Naive thymus-derived CD8-positive, alpha-beta T cell (primary cell): ENCODE data around the gene RNF17. TPM values are rescaled to one million over a fixed set of nuclear protein-coding genes. Genes with fewer than 3 reads are reported as not detected.
A peak's percentile ranks its signal among the peaks of the same experiment; 100 is the strongest.

Source experiments
- ATAC-seq, 2 donors: fragments of 150-1000 bp; cut with Tn5 transposase in 1 of 2; sonication (Bioruptor Pico), chemical (Tn5 transposase) in 1 of 2; 1 replicate in 1 of 2; 2 replicates in 1 of 2; pipeline ENCODE4 v1.10.0; 2021; ENCODE audit warnings: mild to moderate bottlenecking in 2 of 2, moderate library complexity in 2 of 2
- POLR2A ChIA-PET: fragments of 350-600 bp; sonication (Branson Sonifier 250); formaldehyde crosslinking; loops from one replicate; lab custom pipeline; 2021; ENCODE audit warnings: antibody characterized with exemption; lab: Charles Lee
- DNase-seq, 10 donors: peaks; one replicate each; pipeline versions ENCODE4 v3.0.0 to v3.0.0-alpha.2; 2020 to 2022
- H3K27ac Mint-ChIP-seq, 10 donors: one replicate each; pipeline ENCODE4 v1.8.0; 2020 to 2022; ENCODE audit warnings: mild to moderate bottlenecking in 10 of 10, mixed read lengths in 10 of 10, moderate library complexity in 4 of 10, inconsistent platforms in 1 of 10
- H3K27me3 Mint-ChIP-seq, 5 donors: one replicate each; pipeline ENCODE4 v1.8.0; 2021 to 2022; ENCODE audit warnings: mixed read lengths in 5 of 5
- H3K36me3 Mint-ChIP-seq, 3 donors: one replicate each; pipeline ENCODE4 v1.8.0; 2020 to 2022; ENCODE audit warnings: mixed read lengths in 3 of 3, mild to moderate bottlenecking in 2 of 3, inconsistent platforms in 1 of 3
- H3K4me1 Mint-ChIP-seq, 4 donors: one replicate each; pipeline ENCODE4 v1.8.0; 2021 to 2022; ENCODE audit warnings: mixed read lengths in 4 of 4
- H3K4me3 Mint-ChIP-seq, 10 donors: one replicate each; pipeline ENCODE4 v1.8.0; 2020 to 2022; ENCODE audit warnings: mild to moderate bottlenecking in 10 of 10, mixed read lengths in 10 of 10, moderate library complexity in 6 of 10, inconsistent platforms in 1 of 10
- H3K9me3 Mint-ChIP-seq, 9 donors: one replicate each; pipeline ENCODE4 v1.8.0; 2020 to 2022; ENCODE audit warnings: mixed read lengths in 9 of 9, mild to moderate bottlenecking in 3 of 9, inconsistent platforms in 1 of 9, moderate library complexity in 1 of 9
- polyA plus RNA-seq, 3 donors: library from polyadenylated mRNA; unstranded; fragments of 300-500 nt; fragmentation: Illumina TruSeq; gene quantifications; one replicate each; pipeline ENCODE4 v1.2.3, GENCODE V29; 2021
- total RNA-seq, 8 experiments: library from RNA in 2 of 8; stranded (reverse) in 2 of 8; gene quantifications; one replicate each; pipeline ENCODE4 v1.2.3 and lab custom pipeline; 2021 to 2026

RNF17 gene
- total and polyA plus RNA-seq, 5 experiments from 2014 or later: 0.64 TPM; not detected in 4

DNA sequence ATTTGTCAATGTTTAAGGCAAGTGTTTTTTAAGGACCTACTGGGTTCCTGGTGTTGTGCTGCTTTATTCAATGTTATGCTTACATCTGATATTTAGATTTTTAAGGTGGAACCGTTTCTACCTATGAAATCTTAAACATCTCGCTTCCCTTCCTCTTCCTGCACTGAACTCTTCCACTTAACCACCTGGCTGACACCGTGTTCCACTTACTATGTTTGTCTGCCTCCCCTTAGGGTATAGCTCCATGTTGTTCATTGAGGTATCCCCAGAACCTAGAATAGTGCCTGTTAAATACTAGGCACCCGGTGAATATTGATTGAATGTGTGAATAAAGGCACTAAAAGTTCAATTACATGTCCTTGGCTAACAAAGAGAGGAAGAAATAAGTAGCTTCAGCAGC is 104.9 kb downstream of the RNF17 start:
- Mint-ChIP-seq H3K27me3 (peaks cover 7 to 28% (median 13%) of the 10 kb centered on the region in 5 donors), H3K36me3 (no peaks in the 10 kb centered on the region), H3K9me3 (no peaks in the 10 kb centered on the region), H3K27ac (no peak overlapping the region), H3K4me3 (no peak overlapping the region), H3K4me1 (peaks cover 2 to 11% (median 5%) of the 10 kb centered on the region in 4 donors)
- DNase-seq: no peak
- no peak for ATAC-seq
- POLR2A ChIA-PET: no interaction called here

DNA sequence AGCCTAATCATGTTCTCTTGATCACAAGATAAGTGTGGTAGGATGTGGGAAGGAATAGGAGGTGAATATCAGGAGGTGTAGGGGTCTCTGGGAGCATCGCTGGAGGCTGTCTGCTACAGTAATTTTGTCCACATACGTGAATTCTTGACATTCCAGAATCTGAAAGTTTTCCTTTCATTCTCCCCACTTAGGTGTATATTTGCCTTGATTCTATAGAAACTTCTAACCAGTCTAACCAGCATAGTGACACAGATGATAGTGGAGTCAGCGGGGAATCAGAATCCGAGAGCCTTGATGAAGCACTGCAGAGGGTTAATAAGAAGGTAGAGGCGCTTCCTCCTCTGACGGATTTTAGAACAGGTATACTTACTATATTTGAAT is 106.4 kb downstream of the RNF17 start:
- POLR2A ChIA-PET: interaction anchor here (0.5 kb wide), 1 partner anchor 112 kb away, joined by 5 read pairs; no protein-coding TSS in a partner anchor
- ATAC-seq: no peak
- peaks cover 2 to 6% (median 4%) of the 10 kb centered on the region in 4 donors for H3K4me1 Mint-ChIP-seq

DNA sequence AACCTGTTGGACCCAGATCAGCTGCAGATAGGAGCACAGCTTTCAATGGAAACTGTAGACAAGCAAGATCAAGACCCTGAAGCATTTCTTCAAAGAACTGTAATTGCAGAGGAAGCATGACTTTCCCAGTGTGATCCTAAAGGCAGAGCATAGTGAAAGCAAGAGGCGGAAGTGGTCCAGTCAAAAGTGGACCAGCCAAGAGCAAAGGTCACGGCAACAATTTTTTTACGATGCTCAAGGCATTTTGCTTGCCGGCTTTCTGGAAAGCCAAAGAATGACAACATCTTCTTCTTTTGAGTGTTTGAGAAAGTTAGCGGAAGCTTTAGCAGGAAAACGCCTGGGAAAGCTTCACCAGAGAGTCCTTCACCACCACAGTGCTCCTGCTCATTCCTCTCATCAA is 111.6 kb downstream of the RNF17 start:
- no peaks in the 10 kb centered on the region for H3K4me1 Mint-ChIP-seq
- no peak for ATAC-seq
- H3K36me3 Mint-ChIP-seq: peaks cover 0 to 2% (median 0%) of the 10 kb centered on the region in 3 donors
- no peak for DNase-seq
- POLR2A ChIA-PET: no interaction called here
- peaks cover 12 to 40% (median 17%) of the 10 kb centered on the region in 5 donors for H3K27me3 Mint-ChIP-seq
- no peak overlapping the region for H3K4me3 Mint-ChIP-seq
- peaks cover 0 to 2% (median 0%) of the 10 kb centered on the region in 9 donors for H3K9me3 Mint-ChIP-seq
- H3K27ac Mint-ChIP-seq: no peak overlapping the region

More for the DNA sequence above, 106.4 kb downstream of the RNF17 start:
- Mint-ChIP-seq H3K27ac (no peak overlapping the region), H3K27me3 (peaks cover 11 to 35% (median 17%) of the 10 kb centered on the region in 5 donors), H3K9me3 (no peaks in the 10 kb centered on the region), H3K36me3 (no peaks in the 10 kb centered on the region), H3K4me3 (no peak overlapping the region)
- DNase-seq: no peak

DNA sequence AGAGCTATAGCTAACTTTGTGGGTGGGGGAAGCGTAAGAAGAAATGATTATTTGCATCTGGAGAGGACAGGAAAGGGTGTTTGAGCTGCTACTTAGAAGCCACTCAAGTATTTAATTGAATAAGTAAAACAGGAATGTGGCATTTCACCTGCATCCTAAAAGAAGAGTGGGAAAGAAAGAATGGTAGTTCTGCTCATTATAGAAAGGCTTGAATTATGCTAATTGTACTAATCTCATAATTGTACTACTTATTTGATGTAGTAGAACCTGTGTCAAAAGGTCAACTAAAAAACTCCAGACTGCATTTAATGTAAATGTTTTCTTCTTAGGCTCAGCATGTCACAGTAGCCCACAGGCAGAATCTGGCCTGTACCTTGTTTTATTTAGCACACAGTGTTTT is 113.6 kb downstream of the RNF17 start:
- H3K4me3 Mint-ChIP-seq: no peak overlapping the region
- POLR2A ChIA-PET: no interaction called here
- no peak overlapping the region for H3K27ac Mint-ChIP-seq
- H3K4me1 Mint-ChIP-seq: no peaks in the 10 kb centered on the region
- peaks cover 0 to 4% (median 0%) of the 10 kb centered on the region in 3 donors for H3K36me3 Mint-ChIP-seq
- ATAC-seq: no peak
- no peak for DNase-seq
- H3K9me3 Mint-ChIP-seq: peaks cover 0 to 3% (median 0%) of the 10 kb centered on the region in 9 donors
- H3K27me3 Mint-ChIP-seq: peaks cover 8 to 35% (median 17%) of the 10 kb centered on the region in 5 donors

DNA sequence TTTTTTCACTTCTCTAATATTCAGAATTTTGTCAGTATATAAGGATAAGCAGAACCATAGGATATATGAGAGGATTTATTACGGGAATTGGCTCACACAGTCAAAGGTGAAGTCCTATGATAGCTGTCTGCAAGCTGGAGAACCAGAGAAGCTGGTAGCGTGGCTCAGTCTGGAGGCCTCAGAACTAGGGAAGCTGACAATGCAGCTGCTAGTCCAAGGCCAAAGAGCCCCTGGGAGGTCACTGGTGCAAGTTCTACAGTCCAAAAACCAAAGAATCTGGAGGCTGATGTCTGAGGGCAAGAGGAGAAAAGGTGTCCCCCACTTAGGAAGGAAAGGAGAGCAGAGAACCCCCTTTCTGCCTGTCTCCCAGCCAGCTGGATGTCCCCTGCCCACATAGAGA is 114.4 kb downstream of the RNF17 start:
- DNase-seq: no peak
- ATAC-seq: no peak
- POLR2A ChIA-PET: no interaction called here
- H3K27ac Mint-ChIP-seq: peak overlapping the region in 1 of 10 donors; percentile 20
- no peaks in the 10 kb centered on the region for H3K4me1 Mint-ChIP-seq
- H3K9me3 Mint-ChIP-seq: peaks cover 0 to 3% (median 0%) of the 10 kb centered on the region in 9 donors
- peaks cover 0 to 7% (median 4%) of the 10 kb centered on the region in 3 donors for H3K36me3 Mint-ChIP-seq
- no peak overlapping the region for H3K4me3 Mint-ChIP-seq
- H3K27me3 Mint-ChIP-seq: peaks cover 6 to 27% (median 17%) of the 10 kb centered on the region in 5 donors

DNA sequence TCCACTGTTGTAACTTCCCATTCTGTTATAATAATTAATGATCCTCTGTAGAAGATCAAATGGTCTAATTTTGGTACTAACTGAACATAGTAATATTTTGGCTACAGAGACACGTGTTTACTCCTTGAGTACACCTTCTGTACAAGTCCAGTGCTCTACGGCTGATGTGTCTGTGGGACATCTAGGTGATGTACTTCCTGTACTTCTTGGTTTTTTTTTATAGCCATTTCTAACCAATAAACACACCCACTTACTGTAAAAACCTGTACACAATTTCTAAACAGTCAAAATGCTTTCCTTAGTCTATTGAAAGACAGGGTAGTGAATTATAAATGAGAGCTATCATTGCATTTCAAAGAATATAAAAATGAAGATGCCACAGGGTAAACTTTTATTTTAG is 118.7 kb downstream of the RNF17 start:
- POLR2A ChIA-PET: no interaction called here
- peaks cover 0 to 3% (median 0%) of the 10 kb centered on the region in 5 donors for H3K27me3 Mint-ChIP-seq
- H3K4me3 Mint-ChIP-seq: no peak overlapping the region
- no peak overlapping the region for H3K27ac Mint-ChIP-seq
- peaks cover 0 to 22% (median 22%) of the 10 kb centered on the region in 3 donors for H3K36me3 Mint-ChIP-seq
- no peaks in the 10 kb centered on the region for H3K4me1 Mint-ChIP-seq
- no peak for DNase-seq
- no peak for ATAC-seq
- peaks cover 0 to 3% (median 0%) of the 10 kb centered on the region in 9 donors for H3K9me3 Mint-ChIP-seq

DNA sequence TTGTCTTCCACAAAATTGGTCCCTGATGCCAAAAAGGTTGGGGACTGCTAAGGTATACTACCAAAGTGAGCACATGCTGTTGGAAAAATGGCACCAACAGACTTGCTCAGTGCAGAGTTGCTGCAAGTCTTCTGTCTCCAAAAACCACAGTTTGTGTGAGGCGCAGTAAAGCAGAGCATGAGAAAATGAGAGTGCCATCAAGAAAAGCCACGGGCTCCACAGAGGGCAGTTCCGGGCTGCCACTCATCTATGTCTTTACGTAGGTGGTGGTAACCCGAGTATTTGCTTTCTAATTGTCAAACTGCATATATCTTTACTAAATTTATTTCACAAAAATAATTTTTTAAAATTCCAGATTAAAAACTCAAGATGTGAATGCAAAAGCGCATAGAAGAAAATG is 123.8 kb downstream of the RNF17 start:
- ATAC-seq (no peak), DNase-seq (no peak)
- Mint-ChIP-seq H3K27me3 (no peaks in the 10 kb centered on the region), H3K4me3 (no peak overlapping the region), H3K36me3 (peaks cover 0 to 50% (median 41%) of the 10 kb centered on the region in 3 donors), H3K27ac (no peak overlapping the region), H3K4me1 (peaks cover 0 to 4% (median 0%) of the 10 kb centered on the region in 4 donors), H3K9me3 (no peaks in the 10 kb centered on the region)
- POLR2A ChIA-PET: no interaction called here

DNA sequence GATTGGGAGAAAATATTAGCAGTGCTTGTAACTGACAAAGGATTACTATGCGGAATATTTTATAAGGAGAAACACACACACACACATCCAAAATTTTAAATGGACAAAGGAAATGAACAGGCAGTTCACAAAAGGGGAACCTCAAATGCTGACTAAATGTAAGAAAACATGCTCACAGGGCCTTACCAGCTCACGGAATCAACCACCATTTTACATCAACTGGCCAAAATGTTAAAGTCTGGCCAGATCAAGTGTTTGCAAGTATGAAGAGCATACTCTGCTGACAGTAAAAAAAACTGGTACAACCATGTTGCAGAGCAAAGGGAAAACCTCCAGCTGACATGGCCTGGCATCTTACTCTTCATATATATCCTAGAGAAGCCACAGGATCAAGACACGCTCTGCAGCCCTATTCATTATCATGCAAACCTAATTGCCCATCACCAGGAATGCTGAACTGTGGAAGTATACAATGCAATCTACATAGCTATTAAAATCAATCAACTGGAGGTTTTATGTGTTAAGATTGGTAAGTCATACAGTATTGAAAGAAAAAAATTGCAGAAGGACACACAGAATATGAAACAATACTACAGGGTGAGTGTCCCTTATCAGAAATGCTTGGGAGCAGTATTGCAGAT is 124.4 kb downstream of the RNF17 start:
- H3K9me3 Mint-ChIP-seq: no peaks in the 10 kb centered on the region
- no peaks in the 10 kb centered on the region for H3K27me3 Mint-ChIP-seq
- H3K4me3 Mint-ChIP-seq: no peak overlapping the region
- POLR2A ChIA-PET: no interaction called here
- DNase-seq: no peak
- H3K27ac Mint-ChIP-seq: peak overlapping the region in 1 of 10 donors; percentile 3
- peaks cover 0 to 4% (median 0%) of the 10 kb centered on the region in 4 donors for H3K4me1 Mint-ChIP-seq
- ATAC-seq: no peak
- peaks cover 0 to 48% (median 42%) of the 10 kb centered on the region in 3 donors for H3K36me3 Mint-ChIP-seq

DNA sequence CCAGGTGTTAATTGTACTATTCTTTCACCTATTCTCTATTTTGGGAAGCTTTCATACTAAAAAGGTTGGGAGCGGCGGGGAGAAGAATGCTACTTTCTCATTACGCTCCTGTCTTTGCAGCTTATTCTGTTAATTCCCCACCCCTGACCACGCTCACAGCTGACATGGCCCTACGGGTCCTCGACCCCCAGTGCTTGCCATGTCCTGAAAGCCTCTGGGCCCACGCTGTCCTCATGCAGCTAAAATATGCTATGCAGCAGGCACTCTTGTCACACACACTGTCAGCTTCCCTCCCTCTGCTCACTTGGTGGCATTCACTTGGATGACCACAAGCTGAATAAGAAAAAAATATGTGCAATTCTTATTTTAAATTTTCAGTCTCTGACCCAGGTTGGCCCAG is 126.3 kb downstream of the RNF17 start:
- Mint-ChIP-seq H3K4me1 (peaks cover 0 to 4% (median 0%) of the 10 kb centered on the region in 4 donors), H3K27ac (peak overlapping the region in 1 of 10 donors; percentile 71), H3K36me3 (peaks cover 0 to 39% (median 30%) of the 10 kb centered on the region in 3 donors), H3K4me3 (no peak overlapping the region), H3K27me3 (no peaks in the 10 kb centered on the region), H3K9me3 (no peaks in the 10 kb centered on the region)
- DNase-seq: no peak
- POLR2A ChIA-PET: no interaction called here
- ATAC-seq: no peak

DNA sequence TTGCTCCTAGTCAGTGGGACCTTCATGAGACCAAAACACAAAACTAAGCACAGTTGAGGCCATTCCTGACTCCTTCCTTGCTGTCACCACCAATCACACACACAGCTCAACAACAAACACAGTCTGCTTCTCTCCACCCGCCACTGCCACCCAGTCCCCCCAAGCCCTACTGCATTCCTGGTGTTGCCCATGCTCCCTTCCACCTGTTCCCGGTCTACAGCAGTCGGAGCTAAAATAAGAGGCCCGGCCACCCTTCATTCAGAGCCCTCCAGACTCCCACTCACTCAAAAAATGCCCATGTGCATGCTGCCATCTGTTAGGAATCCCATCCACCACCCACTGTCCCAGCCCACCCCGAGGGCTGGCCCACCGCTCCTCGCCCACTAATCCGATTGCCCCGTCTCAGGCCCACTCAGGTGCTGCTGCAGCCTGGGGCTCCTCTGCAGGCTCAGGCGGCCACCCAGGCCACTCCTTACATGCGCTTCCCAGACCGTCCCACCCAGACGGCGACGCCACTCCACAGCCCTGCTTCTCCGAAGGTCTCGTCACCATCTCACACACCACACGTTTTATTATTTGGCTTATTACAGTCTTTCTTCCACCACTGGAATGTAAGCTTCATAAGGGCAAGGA is 127.6 kb downstream of the RNF17 start:
- H3K9me3 Mint-ChIP-seq: no peaks in the 10 kb centered on the region
- no peak overlapping the region for H3K4me3 Mint-ChIP-seq
- peaks cover 0 to 4% (median 0%) of the 10 kb centered on the region in 4 donors for H3K4me1 Mint-ChIP-seq
- no peak for DNase-seq
- H3K27ac Mint-ChIP-seq: peak overlapping the region in 1 of 10 donors; percentile 70
- no peaks in the 10 kb centered on the region for H3K27me3 Mint-ChIP-seq
- POLR2A ChIA-PET: no interaction called here
- H3K36me3 Mint-ChIP-seq: peaks cover 0 to 39% (median 29%) of the 10 kb centered on the region in 3 donors
- no peak for ATAC-seq

DNA sequence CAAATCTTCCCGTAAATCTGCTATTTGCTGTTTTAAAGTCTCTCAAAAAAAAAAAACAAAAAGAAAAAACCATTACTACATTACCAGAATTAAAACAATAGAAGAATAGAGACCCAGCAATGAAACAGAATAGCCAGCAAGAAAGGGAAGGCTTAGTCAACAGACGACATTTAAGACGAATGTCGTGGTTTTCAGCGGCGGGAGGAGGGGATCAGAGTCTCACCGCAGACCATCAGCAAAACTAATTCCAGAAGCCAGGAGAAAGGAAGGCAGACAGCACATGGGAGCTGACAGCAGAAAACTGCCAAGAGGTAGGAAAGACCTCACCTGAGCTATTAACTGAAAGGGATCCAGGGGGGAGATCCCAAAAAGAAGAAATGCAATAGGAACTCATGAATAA is 128.9 kb downstream of the RNF17 start:
- ATAC-seq: no peak
- DNase-seq: no peak
- H3K27me3 Mint-ChIP-seq: no peaks in the 10 kb centered on the region
- POLR2A ChIA-PET: no interaction called here
- H3K4me1 Mint-ChIP-seq: peaks cover 0 to 4% (median 0%) of the 10 kb centered on the region in 4 donors
- no peaks in the 10 kb centered on the region for H3K9me3 Mint-ChIP-seq
- no peak overlapping the region for H3K27ac Mint-ChIP-seq
- H3K4me3 Mint-ChIP-seq: no peak overlapping the region
- H3K36me3 Mint-ChIP-seq: peaks cover 0 to 43% (median 29%) of the 10 kb centered on the region in 3 donors

DNA sequence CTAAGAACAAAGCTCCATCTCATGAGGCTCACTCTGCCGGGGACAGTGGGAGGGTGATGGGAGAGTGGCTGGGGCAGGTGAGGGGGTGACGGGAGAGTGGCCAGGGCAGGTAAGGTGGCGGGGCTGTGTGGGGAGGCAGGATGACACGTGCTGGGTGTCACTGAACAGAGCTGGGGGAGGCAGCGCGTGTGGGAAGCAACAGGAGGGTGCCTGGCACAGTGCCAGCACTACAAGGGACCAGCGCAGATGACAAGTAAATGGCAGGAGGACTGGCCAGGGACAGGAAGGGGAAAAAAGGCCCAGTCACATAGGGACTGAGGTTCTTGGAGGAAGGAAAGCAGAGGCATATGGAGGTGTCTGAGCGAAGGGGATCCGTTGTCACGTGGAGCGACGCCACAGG is 129.9 kb downstream of the RNF17 start:
- DNase-seq (no peak), ATAC-seq (no peak)
- peak overlapping the region in 2 of 10 donors; percentile 10 to 37 for H3K27ac Mint-ChIP-seq
- H3K9me3 Mint-ChIP-seq: no peaks in the 10 kb centered on the region
- H3K4me1 Mint-ChIP-seq: peaks cover 0 to 4% (median 0%) of the 10 kb centered on the region in 4 donors
- H3K36me3 Mint-ChIP-seq: peaks cover 0 to 42% (median 29%) of the 10 kb centered on the region in 3 donors
- no peaks in the 10 kb centered on the region for H3K27me3 Mint-ChIP-seq
- POLR2A ChIA-PET: no interaction called here
- H3K4me3 Mint-ChIP-seq: peak overlapping the region in 1 of 10 donors; percentile 30

DNA sequence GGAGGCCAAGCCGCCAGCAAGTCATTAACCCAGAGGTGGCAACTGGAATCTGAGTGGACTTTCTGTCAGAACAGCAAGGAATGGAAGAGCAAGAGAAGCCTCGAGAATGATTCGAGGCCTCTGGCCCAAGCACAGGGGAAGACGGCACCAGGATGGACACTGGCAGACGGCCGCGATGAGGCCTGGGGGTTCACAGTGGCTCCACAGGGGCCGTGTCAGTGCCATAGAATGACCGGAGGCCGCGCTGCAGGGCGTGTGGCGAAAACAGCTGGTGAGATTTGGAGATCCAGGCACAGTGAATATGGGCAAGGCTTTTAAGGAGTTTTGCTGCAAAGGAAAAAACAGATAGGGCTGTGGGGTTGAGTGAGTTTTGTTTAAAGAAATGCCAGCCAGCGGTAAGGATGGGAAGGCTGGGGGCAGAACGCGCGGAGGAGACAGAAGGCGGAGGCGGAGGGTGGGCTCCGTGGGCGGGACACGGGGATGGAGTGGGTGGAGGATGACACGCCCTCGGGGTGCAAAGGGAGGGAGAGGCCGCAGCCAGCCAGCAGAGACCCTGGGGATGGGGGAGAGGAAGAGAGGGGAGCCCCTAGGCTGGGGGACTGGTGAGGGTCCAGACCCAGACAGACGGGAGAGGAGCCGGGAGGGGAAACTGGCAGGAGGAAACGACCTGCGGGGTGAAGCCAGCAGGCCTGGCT is 130.5 kb downstream of the RNF17 start:
- no peak for DNase-seq
- peak overlapping the region in 1 of 10 donors; percentile 30 for H3K4me3 Mint-ChIP-seq
- peaks cover 0 to 4% (median 0%) of the 10 kb centered on the region in 4 donors for H3K4me1 Mint-ChIP-seq
- H3K36me3 Mint-ChIP-seq: peaks cover 0 to 46% (median 30%) of the 10 kb centered on the region in 3 donors
- H3K27me3 Mint-ChIP-seq: no peaks in the 10 kb centered on the region
- POLR2A ChIA-PET: no interaction called here
- ATAC-seq: no peak
- H3K9me3 Mint-ChIP-seq: no peaks in the 10 kb centered on the region
- peak overlapping the region in 2 of 10 donors; percentile 10 to 37 for H3K27ac Mint-ChIP-seq
